Measurements from ENCODE around the gene STK39.

GRCh38 chr2:168241208-168241607, 6.2 kb downstream of the STK39 start:
- TF ChIP-seq POLR2A (IDR thresholded peaks at IDR 0.05) (no peak), CTCF (IDR thresholded peaks at IDR 0.05) (no peak)
